ENCODE results near the gene TRAF3.

Gene TRAF3

DNA sequence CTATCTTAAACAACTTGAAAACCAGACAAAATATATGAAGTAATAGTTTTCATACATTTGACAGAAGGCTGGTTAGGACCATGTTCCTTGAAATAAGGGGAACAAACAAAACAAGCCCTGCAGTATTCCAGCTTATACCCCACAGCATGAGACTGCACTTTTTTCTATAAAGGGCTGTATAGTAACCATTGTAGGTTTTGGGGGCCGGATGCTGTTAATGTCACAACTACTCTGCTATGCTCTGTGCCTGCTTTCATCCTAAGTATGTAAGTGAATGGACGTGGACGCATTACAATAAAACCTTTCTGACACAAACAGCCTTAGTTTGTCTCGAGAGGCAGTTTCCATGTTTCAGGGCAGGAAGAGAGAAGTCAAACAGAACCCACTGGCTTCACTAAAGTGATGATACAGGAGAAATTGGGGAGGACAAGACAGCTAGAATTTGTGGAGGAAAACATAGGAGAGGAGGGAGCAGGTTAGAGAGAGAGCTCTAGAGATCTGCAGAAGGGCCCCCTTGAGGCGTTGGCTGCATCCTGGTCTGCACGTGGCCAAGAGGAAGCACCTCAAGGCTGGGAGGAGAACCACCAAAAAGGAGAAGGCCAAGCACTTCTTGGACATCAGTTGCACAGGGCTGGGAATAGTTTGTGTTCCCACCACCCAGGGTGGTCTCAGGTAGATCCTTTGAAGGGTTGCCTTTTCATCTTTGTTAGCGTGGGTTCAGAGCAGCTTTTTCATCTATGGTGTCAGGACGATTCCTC, 63.7 kb downstream of the TRAF3 start:
- TF ChIP-seq, protein P1, sequence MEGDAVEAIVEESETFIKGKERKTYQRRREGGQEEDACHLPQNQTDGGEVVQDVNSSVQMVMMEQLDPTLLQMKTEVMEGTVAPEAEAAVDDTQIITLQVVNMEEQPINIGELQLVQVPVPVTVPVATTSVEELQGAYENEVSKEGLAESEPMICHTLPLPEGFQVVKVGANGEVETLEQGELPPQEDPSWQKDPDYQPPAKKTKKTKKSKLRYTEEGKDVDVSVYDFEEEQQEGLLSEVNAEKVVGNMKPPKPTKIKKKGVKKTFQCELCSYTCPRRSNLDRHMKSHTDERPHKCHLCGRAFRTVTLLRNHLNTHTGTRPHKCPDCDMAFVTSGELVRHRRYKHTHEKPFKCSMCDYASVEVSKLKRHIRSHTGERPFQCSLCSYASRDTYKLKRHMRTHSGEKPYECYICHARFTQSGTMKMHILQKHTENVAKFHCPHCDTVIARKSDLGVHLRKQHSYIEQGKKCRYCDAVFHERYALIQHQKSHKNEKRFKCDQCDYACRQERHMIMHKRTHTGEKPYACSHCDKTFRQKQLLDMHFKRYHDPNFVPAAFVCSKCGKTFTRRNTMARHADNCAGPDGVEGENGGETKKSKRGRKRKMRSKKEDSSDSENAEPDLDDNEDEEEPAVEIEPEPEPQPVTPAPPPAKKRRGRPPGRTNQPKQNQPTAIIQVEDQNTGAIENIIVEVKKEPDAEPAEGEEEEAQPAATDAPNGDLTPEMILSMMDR (IDR thresholded peaks at IDR 0.05; ENCODE audit: control insufficient read depth, insufficient read depth, low read depth, low read length, missing control alignments), result no peak
- DNase-seq (ENCODE audit: low read depth), result no peak
- no peak overlapping the region for H3K4me3 ChIP-seq (ENCODE audit: control insufficient read depth, low read depth, low read length)

DNA sequence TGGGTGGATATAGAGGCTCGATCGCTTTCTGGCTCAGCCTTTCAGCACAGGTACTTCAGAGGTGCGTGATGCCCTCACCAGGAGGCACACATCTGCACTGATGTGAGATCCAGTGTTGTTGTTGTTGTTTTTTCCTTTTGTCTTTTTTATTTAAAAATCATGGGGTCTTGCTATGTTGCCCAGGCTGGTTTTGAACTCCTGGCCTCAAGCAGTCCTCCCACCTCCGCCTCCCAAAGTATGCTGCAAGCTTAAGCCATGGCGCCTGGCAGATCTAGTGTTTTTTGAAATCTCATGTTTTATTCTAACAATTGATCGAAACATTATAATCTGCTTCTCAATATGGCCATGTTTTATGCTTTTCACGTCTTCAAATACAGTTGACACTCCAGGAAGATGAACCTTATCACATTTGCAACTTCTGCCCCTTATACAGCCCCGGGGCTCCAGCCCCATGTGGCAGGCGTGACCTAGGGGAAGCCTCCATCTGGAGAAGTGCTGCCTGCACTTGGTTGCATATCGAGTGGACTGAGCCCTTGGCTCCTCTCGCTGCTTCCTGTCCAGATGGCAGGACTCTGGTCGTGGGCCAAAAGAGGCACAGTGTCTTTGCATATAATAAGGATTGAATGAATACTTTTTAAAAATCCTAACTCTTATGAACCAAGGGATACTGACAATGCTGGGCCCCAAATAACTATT, 71.7 kb downstream of the TRAF3 start:
- no peak for DNase-seq (ENCODE audit: low read depth)
- TF ChIP-seq, protein P1 (IDR thresholded peaks at IDR 0.05; ENCODE audit: control insufficient read depth, insufficient read depth, low read depth, low read length, missing control alignments), result no peak
- H3K4me3 ChIP-seq (ENCODE audit: control insufficient read depth, low read depth, low read length), result no peak overlapping the region

DNA sequence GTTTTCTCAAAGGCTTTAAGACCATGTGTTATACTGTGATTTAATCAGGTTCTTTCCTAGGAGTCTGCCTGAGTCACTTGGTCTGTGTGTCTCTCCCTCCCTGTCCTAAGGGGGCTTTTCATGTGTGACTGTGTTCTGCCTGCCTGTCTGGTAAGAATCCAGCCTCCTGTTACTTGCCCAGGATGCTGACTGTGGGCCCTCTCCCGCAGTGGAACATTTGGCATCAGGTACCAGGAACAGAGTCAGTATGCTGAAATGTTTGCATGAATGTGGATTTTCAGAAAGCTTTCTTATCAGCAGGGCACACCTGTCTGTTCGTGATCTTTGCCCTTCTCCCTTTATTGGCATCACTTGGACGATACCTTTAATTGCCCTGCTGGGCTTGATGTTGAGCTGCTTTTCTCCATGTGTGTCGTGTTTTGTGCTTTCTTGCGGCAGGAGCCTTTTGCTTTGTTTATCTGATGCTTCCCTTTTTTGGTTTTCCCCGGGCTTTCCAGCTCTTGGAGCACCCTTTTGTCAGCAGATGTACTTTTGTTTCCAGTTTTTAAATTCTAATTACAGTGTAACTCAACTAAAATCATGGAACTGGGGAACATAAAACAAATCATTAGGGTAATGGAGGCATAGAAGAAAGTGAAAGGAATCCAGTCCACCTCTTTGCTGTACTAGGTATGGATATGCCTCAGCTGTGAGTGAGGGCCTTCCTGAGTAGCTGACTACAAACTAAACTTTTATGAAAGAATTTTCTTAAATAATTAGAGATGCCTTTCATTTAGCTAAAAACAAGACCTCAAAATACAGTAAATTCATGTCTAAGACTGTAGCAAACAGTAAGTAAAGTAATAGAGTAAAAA, 72.5 kb downstream of the TRAF3 start:
- DNase-seq (ENCODE audit: low read depth), result no peak
- TF ChIP-seq, protein P1 (IDR thresholded peaks at IDR 0.05; ENCODE audit: control insufficient read depth, insufficient read depth, low read depth, low read length, missing control alignments), result no peak
- H3K4me3 ChIP-seq (ENCODE audit: control insufficient read depth, low read depth, low read length), result no peak overlapping the region

DNA sequence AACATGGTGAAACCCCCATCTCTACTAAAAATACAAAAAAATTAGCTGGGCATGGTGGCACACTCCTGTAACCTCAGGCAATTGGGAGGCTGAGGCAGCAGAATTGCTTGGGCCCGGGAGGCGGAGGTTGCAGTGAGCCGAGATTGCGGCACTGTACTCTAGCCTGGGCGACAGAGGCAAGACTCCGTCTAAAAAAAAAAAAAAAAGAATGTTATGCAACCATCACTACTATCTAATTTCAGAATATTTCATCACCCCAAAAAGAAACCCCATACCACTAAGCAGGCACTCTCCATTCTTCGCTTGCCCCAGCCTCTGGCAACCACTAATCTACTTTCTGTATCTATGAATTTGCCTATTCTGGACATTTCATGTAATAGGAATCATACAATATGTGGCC, 76.4 kb downstream of the TRAF3 start:
- DNase-seq (ENCODE audit: low read depth), result no peak
- TF ChIP-seq, protein P1 (IDR thresholded peaks at IDR 0.05; ENCODE audit: control insufficient read depth, insufficient read depth, low read depth, low read length, missing control alignments), result no peak
- H3K4me3 ChIP-seq (ENCODE audit: control insufficient read depth, low read depth, low read length), result no peak overlapping the region

DNA sequence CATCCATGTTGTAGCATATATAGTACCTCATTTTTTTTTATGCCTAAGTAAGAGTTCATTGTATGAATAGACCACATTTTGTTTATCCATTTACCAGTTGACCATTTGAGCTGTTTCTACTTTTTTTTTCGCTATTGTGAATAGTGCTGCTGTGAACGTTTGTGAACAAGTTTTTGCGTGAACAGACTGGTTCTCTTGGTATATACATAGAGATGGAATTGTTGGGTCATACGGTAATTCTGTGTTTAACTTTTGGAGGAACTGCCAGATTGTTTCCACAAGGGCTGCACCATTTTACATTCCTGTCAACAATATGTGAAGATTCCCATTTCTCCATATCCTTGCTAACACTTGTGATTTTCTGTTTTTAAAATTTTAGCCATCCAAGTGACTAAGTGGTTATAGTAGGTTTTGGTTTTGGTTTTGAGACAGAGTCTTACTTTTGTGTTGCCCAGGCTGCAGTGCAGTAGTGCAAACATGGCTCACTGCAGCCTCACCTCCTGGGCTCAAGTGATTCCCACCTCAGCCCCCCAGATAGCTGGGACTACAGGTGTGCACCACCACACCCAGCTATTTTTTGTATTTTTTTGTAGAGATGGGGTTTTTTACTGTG, 76.9 kb downstream of the TRAF3 start:
- H3K4me3 ChIP-seq (ENCODE audit: control insufficient read depth, low read depth, low read length), result no peak overlapping the region
- TF ChIP-seq, protein P1 (IDR thresholded peaks at IDR 0.05; ENCODE audit: control insufficient read depth, insufficient read depth, low read depth, low read length, missing control alignments), result no peak
- no peak for DNase-seq (ENCODE audit: low read depth)

DNA sequence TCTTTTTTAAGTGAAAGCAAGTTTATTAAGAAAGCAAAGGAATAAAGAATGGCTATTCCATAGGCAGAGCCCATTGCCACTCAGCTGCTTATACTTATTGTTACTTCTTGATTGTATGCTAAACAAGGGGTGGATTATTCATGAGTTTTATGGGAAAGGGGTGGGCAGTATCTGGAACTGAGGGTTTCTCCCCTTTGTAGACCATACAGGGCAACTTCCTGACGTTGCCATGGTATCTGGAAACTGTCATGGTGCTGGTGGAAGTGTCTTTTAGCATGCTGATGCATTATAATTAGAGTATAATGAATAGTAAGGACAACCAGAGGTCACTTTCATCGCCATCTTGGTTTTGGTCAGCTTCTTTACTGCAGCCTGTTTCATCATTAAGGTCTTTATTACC, 78.9 kb downstream of the TRAF3 start:
- TF ChIP-seq, protein P1 (IDR thresholded peaks at IDR 0.05; ENCODE audit: control insufficient read depth, insufficient read depth, low read depth, low read length, missing control alignments), result no peak
- no peak overlapping the region for H3K4me3 ChIP-seq (ENCODE audit: control insufficient read depth, low read depth, low read length)
- DNase-seq (ENCODE audit: low read depth), result no peak

All from AG09309 (cell line).